Gastrocnemius medialis (tissue), 4 donors: ENCODE data around the gene EPHA1.

Source experiments
- CTCF ChIP-seq, 5 experiments: fragments of 450-650 bp in 3 of 5; fragments of 200-600 bp in 2 of 5; sonication (generic) in 2 of 5; IDR thresholded peaks in 4 of 5; conservative IDR thresholded peaks in 1 of 5; 1 replicate in 4 of 5; 2 replicates in 1 of 5; pipeline ENCODE4 v1.5.1; 2016 to 2019; ENCODE audit warnings: antibody characterized with exemption in 5 of 5, mild to moderate bottlenecking in 3 of 5, moderate library complexity in 3 of 5
- POLR2A ChIP-seq, 2 donors: fragments of 450-650 bp; IDR thresholded peaks; one replicate each; pipeline ENCODE4 v1.6.1; 2017; ENCODE audit warnings: antibody characterized with exemption in 2 of 2, mild to moderate bottlenecking in 2 of 2, moderate library complexity in 2 of 2

GRCh38 chr7:143429770-143430698, 21.4 kb upstream of the EPHA1 start:
- TF ChIP-seq CTCF (IDR thresholded peaks at IDR 0.05 in 4 of 5, conservative IDR thresholded peaks at IDR 0.05 in 1 of 5) (no peak), POLR2A (IDR thresholded peaks at IDR 0.05) (no peak)
